ENCODE results near the gene CLCA2. TPM values are rescaled to one million over a fixed set of nuclear protein-coding genes. Genes with fewer than 3 reads are reported as not detected.

CLCA2 gene
- polyA plus RNA-seq, 1 donor from 2014 or later, result not detected

DNA sequence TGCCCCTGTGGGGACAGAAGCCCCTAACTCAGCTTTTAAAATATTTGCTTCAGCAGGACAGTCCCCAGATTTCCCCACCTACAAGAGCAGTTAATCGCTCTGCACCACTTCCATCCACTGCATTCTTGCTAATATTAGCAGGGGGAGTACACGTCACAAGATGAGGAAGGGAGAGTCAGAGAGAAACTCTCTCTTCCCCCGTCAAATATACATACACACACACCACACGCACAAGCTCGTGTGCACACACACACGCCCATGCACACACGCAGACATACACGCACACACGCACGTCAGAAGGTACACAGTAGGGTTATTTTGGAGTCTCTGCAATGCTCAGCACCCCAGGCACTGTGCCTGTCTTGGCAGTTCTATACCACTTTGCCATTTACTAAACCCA, 46.9 kb downstream of the CLCA2 start:
- Histone ChIP-seq H4K20me1 (ENCODE audit: insufficient read depth) (no peaks in the 10 kb centered on the region), H3F3A (ENCODE audit: insufficient read depth, low read length, poor library complexity, severe bottlenecking) (no peaks in the 10 kb centered on the region), H3K4me2 (ENCODE audit: low read length) (no peak overlapping the region), H2AFZ (ENCODE audit: low read depth, low read length) (no peak overlapping the region), H3K27ac (ENCODE audit: low read length) (no peak overlapping the region), H3K9me2 (ENCODE audit: insufficient read depth, low read length) (no peaks in the 10 kb centered on the region), H3K79me2 (replicated peaks; ENCODE audit: insufficient read depth, low read length) (no peaks in the 10 kb centered on the region), H3K36me3 (ENCODE audit: insufficient read depth, low read length) (no peaks in the 10 kb centered on the region), H3K4me3 (ENCODE audit: low read length) (no peak overlapping the region), H3K9me3 (ENCODE audit: low read length) (no peaks in the 10 kb centered on the region), H3K9ac (ENCODE audit: low read length) (no peak overlapping the region), H3K27me3 (ENCODE audit: insufficient read depth, low read depth, low read length) (no peaks in the 10 kb centered on the region)
- TF ChIP-seq RAD21 (conservative IDR thresholded peaks at IDR 0.05) (no peak), TAF1 (IDR thresholded peaks at IDR 0.05; ENCODE audit: low read depth) (no peak), SMC3 (conservative IDR thresholded peaks at IDR 0.05; ENCODE audit: poor library complexity) (no peak), MXI1 (conservative IDR thresholded peaks at IDR 0.05; ENCODE audit: poor library complexity, severe bottlenecking) (no peak), POLR2AphosphoS5 (IDR thresholded peaks at IDR 0.05) (no peak), EP300 (conservative IDR thresholded peaks at IDR 0.05; ENCODE audit: poor library complexity, severe bottlenecking) (no peak), EZH2 (IDR thresholded peaks at IDR 0.05; ENCODE audit: borderline replicate concordance, insufficient read depth, low read length, poor library complexity, severe bottlenecking) (no peak)
- TF ChIP-seq, protein P1, sequence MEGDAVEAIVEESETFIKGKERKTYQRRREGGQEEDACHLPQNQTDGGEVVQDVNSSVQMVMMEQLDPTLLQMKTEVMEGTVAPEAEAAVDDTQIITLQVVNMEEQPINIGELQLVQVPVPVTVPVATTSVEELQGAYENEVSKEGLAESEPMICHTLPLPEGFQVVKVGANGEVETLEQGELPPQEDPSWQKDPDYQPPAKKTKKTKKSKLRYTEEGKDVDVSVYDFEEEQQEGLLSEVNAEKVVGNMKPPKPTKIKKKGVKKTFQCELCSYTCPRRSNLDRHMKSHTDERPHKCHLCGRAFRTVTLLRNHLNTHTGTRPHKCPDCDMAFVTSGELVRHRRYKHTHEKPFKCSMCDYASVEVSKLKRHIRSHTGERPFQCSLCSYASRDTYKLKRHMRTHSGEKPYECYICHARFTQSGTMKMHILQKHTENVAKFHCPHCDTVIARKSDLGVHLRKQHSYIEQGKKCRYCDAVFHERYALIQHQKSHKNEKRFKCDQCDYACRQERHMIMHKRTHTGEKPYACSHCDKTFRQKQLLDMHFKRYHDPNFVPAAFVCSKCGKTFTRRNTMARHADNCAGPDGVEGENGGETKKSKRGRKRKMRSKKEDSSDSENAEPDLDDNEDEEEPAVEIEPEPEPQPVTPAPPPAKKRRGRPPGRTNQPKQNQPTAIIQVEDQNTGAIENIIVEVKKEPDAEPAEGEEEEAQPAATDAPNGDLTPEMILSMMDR (IDR thresholded peaks at IDR 0.05; ENCODE audit: poor library complexity, severe bottlenecking), result no peak
- TF ChIP-seq, protein P2, sequence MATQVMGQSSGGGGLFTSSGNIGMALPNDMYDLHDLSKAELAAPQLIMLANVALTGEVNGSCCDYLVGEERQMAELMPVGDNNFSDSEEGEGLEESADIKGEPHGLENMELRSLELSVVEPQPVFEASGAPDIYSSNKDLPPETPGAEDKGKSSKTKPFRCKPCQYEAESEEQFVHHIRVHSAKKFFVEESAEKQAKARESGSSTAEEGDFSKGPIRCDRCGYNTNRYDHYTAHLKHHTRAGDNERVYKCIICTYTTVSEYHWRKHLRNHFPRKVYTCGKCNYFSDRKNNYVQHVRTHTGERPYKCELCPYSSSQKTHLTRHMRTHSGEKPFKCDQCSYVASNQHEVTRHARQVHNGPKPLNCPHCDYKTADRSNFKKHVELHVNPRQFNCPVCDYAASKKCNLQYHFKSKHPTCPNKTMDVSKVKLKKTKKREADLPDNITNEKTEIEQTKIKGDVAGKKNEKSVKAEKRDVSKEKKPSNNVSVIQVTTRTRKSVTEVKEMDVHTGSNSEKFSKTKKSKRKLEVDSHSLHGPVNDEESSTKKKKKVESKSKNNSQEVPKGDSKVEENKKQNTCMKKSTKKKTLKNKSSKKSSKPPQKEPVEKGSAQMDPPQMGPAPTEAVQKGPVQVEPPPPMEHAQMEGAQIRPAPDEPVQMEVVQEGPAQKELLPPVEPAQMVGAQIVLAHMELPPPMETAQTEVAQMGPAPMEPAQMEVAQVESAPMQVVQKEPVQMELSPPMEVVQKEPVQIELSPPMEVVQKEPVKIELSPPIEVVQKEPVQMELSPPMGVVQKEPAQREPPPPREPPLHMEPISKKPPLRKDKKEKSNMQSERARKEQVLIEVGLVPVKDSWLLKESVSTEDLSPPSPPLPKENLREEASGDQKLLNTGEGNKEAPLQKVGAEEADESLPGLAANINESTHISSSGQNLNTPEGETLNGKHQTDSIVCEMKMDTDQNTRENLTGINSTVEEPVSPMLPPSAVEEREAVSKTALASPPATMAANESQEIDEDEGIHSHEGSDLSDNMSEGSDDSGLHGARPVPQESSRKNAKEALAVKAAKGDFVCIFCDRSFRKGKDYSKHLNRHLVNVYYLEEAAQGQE (IDR thresholded peaks at IDR 0.05; ENCODE audit: borderline replicate concordance), result no peak

DNA sequence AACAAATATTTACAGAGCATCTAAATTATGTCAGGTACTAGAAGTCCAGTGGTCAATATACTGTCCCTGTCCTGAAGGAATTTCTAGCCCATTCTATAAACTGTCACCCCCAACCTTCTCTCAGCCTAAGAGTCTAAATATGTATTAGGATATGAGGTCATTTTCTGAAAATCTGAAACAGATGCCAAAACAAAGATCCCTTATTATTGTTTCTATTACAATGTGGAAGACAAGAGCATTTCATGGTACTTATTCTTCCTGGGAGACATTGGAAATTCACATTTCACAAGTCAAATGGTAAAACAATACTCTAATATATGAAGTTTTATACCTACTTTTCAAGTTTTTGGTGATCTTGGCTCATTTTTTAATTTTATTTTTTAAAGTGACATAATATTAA, 47.3 kb downstream of the CLCA2 start:
- Histone ChIP-seq H3K4me3 (ENCODE audit: low read length) (no peak overlapping the region), H3K9me3 (ENCODE audit: low read length) (no peaks in the 10 kb centered on the region), H3F3A (ENCODE audit: insufficient read depth, low read length, poor library complexity, severe bottlenecking) (no peaks in the 10 kb centered on the region), H4K20me1 (ENCODE audit: insufficient read depth) (no peaks in the 10 kb centered on the region), H3K9ac (ENCODE audit: low read length) (no peak overlapping the region), H3K4me2 (ENCODE audit: low read length) (no peak overlapping the region), H3K27ac (ENCODE audit: low read length) (no peak overlapping the region), H3K27me3 (ENCODE audit: insufficient read depth, low read depth, low read length) (no peaks in the 10 kb centered on the region), H3K36me3 (ENCODE audit: insufficient read depth, low read length) (no peaks in the 10 kb centered on the region), H3K79me2 (replicated peaks; ENCODE audit: insufficient read depth, low read length) (no peaks in the 10 kb centered on the region), H2AFZ (ENCODE audit: low read depth, low read length) (no peak overlapping the region), H3K9me2 (ENCODE audit: insufficient read depth, low read length) (no peaks in the 10 kb centered on the region)
- no peak for TF ChIP-seq RAD21 (conservative IDR thresholded peaks at IDR 0.05)
- TF ChIP-seq, protein P1 (IDR thresholded peaks at IDR 0.05; ENCODE audit: poor library complexity, severe bottlenecking), result no peak
- no peak for TF ChIP-seq MXI1 (conservative IDR thresholded peaks at IDR 0.05; ENCODE audit: poor library complexity, severe bottlenecking)
- TF ChIP-seq TAF1 (IDR thresholded peaks at IDR 0.05; ENCODE audit: low read depth), result no peak
- TF ChIP-seq EP300 (conservative IDR thresholded peaks at IDR 0.05; ENCODE audit: poor library complexity, severe bottlenecking), result no peak
- TF ChIP-seq, protein P2 (IDR thresholded peaks at IDR 0.05; ENCODE audit: borderline replicate concordance), result no peak
- TF ChIP-seq SMC3 (conservative IDR thresholded peaks at IDR 0.05; ENCODE audit: poor library complexity), result no peak
- no peak for TF ChIP-seq POLR2AphosphoS5 (IDR thresholded peaks at IDR 0.05)
- TF ChIP-seq EZH2 (IDR thresholded peaks at IDR 0.05; ENCODE audit: borderline replicate concordance, insufficient read depth, low read length, poor library complexity, severe bottlenecking), result no peak

Measured in neural cell (in vitro differentiated cells).